Activated naive CD8-positive, alpha-beta T cell treated with anti-CD3 and anti-CD28 coated beads, Interleukin-2, amount 50 U/mL, for 16 hours (primary cell): ENCODE measurements around the gene TBXAS1.
A peak's percentile ranks its signal among the peaks of the same experiment; 100 is the strongest.
"Not testable (repeated sequence)": the region's sequence is repeated elsewhere in the genome, so short reads cannot be mapped to it uniquely, and the experiment has no call there.

Source experiments
- DNase-seq: peaks from one replicate; pipeline ENCODE4 v3.0.0-alpha.2; 2020; ENCODE audit warnings: low read depth, low spot score

Gene TBXAS1

GRCh38 chr7:139914306-139915267 lies 85.5 kb downstream of the TBXAS1 start:
- no peak for DNase-seq

DNA sequence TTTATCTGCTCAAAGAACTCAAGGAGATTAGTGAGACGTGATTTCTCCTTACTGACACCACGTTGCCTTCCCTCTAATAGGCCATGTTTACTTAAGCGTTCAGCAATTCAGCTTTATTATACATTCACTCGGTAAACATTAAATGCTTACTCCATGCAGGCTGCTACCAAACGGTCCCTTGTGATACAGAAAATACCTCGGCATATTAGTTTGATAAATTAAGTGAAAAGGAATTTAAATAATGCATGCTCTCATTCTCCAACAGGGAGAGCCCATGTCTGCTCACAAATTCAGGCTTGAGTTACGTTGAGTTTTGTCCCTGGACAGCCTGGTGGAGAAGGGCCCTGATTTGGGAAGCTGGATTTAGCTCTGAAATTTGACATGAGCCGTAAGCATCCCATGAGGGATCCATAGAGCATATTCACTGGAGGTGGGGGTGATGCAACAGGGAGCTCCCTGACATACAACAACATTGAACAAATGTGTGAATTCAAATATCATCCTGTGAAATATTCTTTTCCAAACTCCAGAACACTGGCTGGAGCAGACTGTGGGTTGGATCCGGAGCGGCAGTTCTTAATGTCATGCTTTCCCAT lies 86.3 kb downstream of the TBXAS1 start:
- no peak for DNase-seq

DNA sequence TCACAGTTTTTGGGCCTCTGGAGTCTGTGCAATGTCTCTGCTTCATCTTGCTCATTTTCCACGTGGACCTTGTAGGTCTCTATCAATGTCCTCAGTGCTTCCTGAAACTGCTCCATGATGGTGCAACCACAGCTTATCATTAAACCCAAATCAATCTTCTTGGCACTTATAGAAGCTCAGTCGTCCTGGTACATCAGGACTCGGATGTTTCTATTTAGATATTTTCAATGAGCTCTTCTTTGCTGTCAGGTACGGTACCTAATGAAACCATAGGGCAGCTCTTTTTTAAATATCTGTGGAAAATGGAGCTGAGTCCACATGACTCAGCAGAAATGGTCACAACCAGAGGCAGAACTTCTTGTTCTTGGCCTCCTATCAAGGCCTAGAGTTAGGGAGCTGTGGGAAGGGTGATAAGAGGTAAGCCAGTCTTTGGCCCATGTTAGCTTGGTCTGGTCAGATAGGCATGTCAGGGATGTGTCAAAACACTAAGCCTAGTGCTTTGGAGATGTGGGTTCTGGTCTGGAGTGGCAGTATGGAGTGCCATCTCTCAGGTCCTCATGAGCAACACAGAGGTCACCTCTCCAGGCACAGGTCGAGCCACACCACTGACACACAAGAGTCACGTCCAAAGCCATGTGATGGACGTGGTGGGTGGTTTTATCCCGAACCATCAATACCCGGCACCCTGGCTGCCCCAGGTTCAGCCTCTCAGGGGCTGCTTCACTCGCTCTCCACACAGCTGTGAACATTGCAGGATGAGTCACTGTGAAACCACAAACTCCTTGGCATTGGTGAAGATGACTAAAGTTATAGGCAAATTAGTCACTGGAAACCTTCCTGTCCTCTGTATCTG lies 87.0 kb downstream of the TBXAS1 start:
- DNase-seq = peak; percentile 29

GRCh38 chr7:139916717-139917395 lies 87.8 kb downstream of the TBXAS1 start:
- no peak for DNase-seq

DNA sequence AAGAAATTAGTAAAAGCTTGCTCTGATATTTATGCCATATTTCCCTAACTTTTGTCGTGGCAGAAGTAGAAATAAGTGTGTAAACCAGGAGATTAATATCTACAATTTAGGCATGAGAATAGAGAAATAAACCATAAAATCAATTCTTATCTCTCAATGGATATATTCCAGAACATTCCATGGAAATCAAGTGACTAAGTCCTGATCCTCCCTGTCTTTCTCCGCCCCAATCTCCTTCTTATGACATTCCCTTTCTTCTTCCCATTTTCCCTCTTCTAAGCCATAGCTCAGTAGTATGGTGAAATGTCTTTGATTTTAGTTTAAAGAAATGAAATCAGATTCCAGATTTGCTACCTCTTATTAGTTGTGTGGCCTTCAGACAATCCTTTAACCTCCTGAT lies 88.8 kb downstream of the TBXAS1 start:
- DNase-seq = no peak

GRCh38 chr7:139918480-139918879 lies 89.4 kb downstream of the TBXAS1 start:
- DNase-seq = no peak

DNA sequence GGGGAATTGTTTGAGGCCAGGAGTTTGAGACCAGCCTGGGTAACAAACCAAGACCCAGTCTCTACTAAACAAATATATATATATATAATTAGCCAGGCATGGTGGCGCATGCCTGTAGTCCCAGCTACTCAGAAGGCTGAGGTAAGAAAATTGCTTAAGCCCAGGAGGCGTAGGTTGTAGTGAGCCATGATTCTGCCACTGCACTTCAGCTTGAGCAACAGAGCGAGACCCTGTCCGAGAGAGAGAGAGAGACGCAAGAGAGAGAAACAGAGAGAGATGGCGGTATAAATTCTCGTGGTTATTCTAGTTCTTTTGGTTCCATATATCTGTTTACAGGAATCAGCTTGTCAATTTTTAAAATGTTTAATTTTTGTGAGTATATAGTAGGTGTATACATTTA lies 94.0 kb downstream of the TBXAS1 start:
- no peak for DNase-seq

GRCh38 chr7:139924461-139924860 lies 95.4 kb downstream of the TBXAS1 start:
- no peak for DNase-seq

DNA sequence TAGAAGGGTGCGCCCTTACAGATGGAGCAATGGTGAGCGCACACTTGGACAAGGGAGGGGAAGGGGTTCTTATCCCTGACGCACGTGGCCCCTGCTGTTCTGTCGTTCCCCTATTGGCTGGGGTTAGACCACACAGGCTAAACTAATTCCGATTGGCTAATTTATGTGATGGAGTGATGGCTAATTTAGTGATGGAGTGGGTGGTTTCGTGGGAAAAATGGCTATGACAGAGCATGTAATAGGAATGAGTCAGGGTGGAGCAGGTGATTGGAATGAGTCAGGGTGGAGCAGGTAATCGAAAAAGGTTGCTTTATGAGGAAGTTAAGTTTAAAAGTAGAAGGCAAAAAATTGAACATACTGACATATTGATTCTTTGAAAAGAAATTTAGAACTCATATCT lies 100.2 kb downstream of the TBXAS1 start:
- DNase-seq = not testable (repeated sequence)

GRCh38 chr7:139930286-139930965 lies 101.4 kb downstream of the TBXAS1 start:
- DNase-seq = no peak

DNA sequence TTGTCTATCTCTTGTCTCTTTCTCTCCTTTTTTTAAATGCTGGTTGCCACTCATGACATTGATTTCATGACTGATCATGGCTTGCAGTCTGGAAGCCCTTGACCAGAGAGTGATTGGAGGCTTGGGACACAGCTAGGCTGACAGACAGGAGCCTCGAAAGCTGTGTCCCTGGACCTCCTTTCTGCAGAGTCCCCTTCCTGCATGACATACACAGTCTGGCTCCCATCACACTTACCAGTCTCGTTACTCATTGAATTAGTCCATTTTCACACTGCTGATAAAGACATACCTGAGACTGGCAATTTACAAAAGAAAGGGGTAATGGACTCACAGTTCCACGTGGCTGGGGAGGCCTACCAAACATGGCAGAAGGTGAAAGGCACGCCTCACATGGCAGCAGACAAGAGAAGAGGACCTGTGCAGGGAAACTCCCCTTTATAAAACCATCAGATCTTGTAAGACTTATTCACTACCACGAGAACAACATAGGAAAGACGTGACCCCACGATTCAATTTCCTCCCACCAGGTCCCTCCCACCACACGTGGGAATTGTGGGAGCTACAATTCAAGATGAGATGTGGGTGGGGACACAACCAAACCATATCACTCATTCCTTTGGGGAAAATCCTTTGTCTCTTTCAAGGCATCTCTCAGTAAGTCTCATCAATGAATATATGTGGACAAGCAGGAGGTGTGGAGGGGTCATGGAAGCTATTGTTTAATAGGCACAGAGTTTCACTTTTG lies 102.3 kb downstream of the TBXAS1 start:
- DNase-seq = no peak

- DNase-seq = no peak
Observed at GRCh38 chr7:139932531-139932930, 103.5 kb downstream of the TBXAS1 start.

- no peak for DNase-seq
Observed at GRCh38 chr7:139936760-139937310, 107.8 kb downstream of the TBXAS1 start.

DNA sequence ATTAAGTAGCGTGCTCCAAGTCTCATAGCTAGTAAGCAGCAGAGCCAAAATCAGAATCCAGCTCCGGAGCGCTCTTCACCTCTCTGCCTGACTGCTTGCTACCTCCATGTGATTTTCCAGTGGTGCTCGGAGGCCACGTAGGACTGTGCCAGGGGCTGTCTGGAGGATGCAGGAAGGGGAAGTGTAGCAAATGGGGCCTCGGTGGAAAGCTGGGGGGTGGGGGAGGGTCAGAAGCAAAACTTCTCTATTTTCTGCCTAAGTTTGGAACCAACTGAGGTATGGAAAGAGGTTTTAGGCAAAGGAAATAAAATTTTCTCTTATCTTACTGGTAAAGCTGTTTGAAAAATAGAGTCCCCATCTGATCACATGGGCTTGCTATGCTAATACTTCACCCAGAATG lies 108.7 kb downstream of the TBXAS1 start:
- DNase-seq = no peak

- no peak for DNase-seq
Observed at GRCh38 chr7:139940866-139941265, 111.8 kb downstream of the TBXAS1 start.

DNA sequence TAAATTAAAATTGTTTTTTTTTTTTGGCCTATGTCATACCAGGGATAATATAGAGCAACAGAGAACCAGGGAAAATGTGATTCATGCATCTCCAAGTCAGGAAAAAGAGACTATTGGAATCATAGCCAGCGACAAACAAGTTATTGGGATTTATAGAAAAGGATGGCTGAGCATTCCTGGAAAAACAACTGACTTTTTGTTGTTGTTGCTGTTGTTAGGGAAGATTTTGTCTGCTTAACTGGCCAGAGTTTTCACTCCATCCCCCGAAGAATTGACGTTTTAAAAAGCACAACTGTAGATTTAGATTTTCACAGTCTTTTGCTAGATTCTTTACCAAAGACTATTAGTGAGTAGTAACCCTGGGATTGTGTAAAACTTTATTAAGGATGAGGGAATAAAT lies 112.4 kb downstream of the TBXAS1 start:
- DNase-seq = no peak

DNA sequence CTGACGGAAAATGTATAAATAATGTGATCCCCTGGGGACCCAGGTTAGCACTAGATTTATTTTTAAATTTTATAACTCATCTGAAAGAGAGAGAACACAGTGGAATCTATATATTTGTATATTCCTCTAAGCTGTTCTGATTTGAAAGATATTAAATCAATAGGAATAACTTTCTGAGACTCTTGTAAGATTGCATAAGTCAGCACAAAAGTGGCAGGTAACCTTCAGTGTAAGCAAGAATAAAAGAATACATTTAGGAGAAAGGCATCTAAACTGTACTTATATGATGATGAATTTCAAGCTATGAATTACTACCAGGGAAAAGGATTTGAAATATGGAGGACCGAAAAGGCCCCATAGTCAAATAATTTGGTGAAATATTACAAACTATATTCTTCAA lies 112.8 kb downstream of the TBXAS1 start:
- no peak for DNase-seq

- no peak for DNase-seq
Observed at GRCh38 chr7:139942636-139943035, 113.6 kb downstream of the TBXAS1 start.

- DNase-seq = no peak
Observed at GRCh38 chr7:139943401-139943800, 114.3 kb downstream of the TBXAS1 start.

DNA sequence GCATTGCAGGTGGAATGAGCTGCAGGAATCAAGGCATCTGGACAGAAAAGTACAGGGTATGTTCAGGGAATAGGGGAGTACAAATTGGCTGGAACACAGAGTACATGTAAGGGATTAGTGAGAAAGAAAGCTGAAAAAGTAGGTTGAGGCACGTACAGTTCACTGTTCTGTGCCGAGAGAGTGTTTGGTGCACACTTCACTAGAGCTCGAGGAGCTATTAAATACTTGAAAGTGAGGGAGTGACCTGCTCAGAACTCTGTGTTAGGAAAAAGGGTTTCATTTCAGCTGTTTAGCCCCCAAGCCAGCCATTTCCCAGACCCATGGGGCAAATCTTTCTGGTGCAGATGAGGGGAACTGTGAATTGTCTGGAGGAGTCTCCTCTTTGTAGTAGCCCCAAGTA lies 115.2 kb downstream of the TBXAS1 start:
- DNase-seq = no peak
